HepG2 (cell line): ENCODE results near the gene HRH2. TPM values are rescaled to one million over a fixed set of nuclear protein-coding genes. Genes with fewer than 3 reads are reported as not detected.

Source experiments
- ATAC-seq: fragments of 200-7000 bp; cut with Tn5 transposase; 3 replicates; pipeline ENCODE4 v1.9.1; 2020; ENCODE audit warnings: mild to moderate bottlenecking, moderate library complexity
- BruUV-seq: library from RNA; stranded (reverse); fragments of 400-500 nt; replicated peaks from 2 replicates; lab custom pipeline; 2021; lab: Mats Ljungman, UMichigan
- CTCF ChIA-PET: fragments of 300-600 bp; formaldehyde crosslinking; extraction: SDS; loops from one replicate; lab custom pipeline; 2021; ENCODE audit warnings: low total read pairs, inconsistent platforms, low intra/inter-chr PET ratio; lab: Yijun Ruan, JAX
- POLR2A ChIA-PET: fragments of 350-600 bp; sonication (Branson Sonifier 250); formaldehyde crosslinking; loops from one replicate; lab custom pipeline; 2020; ENCODE audit warnings: antibody characterized with exemption, inconsistent platforms; lab: Yijun Ruan, JAX
- DNase-seq: peaks from one replicate; pipeline ENCODE4 v3.0.0-alpha.2; 2015; ENCODE audit warnings: low spot score
- FAIRE-seq: peaks from 3 replicates; lab custom pipeline; 2011; peaks lifted over from hg19 to GRCh38; lab: Jason Lieb, UNC
- H2AFZ ChIP-seq: one replicate; pipeline ENCODE4 v1.6.1; 2011; ENCODE audit warnings: low read length, inconsistent platforms
- H3K27ac ChIP-seq: fragments of 300-600 bp; 3 replicates; pipeline ENCODE4 v1.8.0; 2011; ENCODE audit warnings: mixed run types, mild to moderate bottlenecking, mixed read lengths, low read length, inconsistent platforms; ENCODE audit not compliant: insufficient read depth; ENCODE audit errors: extremely low read length
- H3K27me3 ChIP-seq, 2 experiments: fragments of 200-600 bp in 1 of 2; 2 replicates in 1 of 2; 3 replicates in 1 of 2; pipeline versions ENCODE4 v1.6.0 to v1.8.0; 2011; ENCODE audit warnings: low read length in 2 of 2, mild to moderate bottlenecking in 2 of 2, moderate library complexity in 2 of 2, inconsistent platforms in 1 of 2; ENCODE audit not compliant: insufficient read depth in 2 of 2, control insufficient read depth in 1 of 2
- H3K36me3 ChIP-seq, 2 experiments: fragments of 200-600 bp in 1 of 2; replicated peaks in 1 of 2; 2 replicates in 1 of 2; 3 replicates in 1 of 2; pipeline versions ENCODE4 v1.5.1 to v1.8.0; 2011; ENCODE audit warnings: low read length in 2 of 2, inconsistent platforms in 1 of 2; ENCODE audit not compliant: insufficient read depth in 2 of 2, control insufficient read depth in 1 of 2
- H3K4me1 ChIP-seq: 2 replicates; pipeline ENCODE4 v1.5.1; 2012; ENCODE audit warnings: low read length, inconsistent platforms; ENCODE audit not compliant: insufficient read depth
- H3K4me2 ChIP-seq: 2 replicates; pipeline ENCODE4 v1.6.0; 2011; ENCODE audit warnings: low read depth, low read length, inconsistent platforms
- H3K4me3 ChIP-seq, 3 experiments: fragments of 200-600 bp in 1 of 3; sonication (generic), shearing (Covaris generic) in 1 of 3; replicated peaks in 1 of 3; 2 replicates each; pipeline ENCODE4 v1.5.1; 2011 to 2016; ENCODE audit warnings: low read length in 3 of 3, inconsistent platforms in 2 of 3, low read depth in 2 of 3, mild to moderate bottlenecking in 2 of 3, control low read depth in 1 of 3, mixed read lengths in 1 of 3; ENCODE audit not compliant: insufficient read depth in 1 of 3
- H3K79me2 ChIP-seq: one replicate; pipeline ENCODE4 v1.6.1; 2011; ENCODE audit warnings: low read length, inconsistent platforms; ENCODE audit not compliant: insufficient read depth
- H3K9ac ChIP-seq: 2 replicates; pipeline ENCODE4 v1.6.0; 2011; ENCODE audit warnings: mild to moderate bottlenecking, low read depth, low read length, inconsistent platforms; ENCODE audit not compliant: insufficient read depth
- H3K9me3 ChIP-seq: 2 replicates; pipeline ENCODE4 v1.5.1; 2012; ENCODE audit warnings: mild to moderate bottlenecking, low read length
- H4K20me1 ChIP-seq: 2 replicates; pipeline ENCODE4 v1.6.0; 2011; ENCODE audit warnings: inconsistent platforms, mild to moderate bottlenecking, low read length, moderate library complexity; ENCODE audit not compliant: insufficient read depth
- ASH2L ChIP-seq: fragments of 300-600, 200-600 bp; sonication (generic); IDR thresholded peaks from 2 replicates; pipeline ENCODE4 v1.7.0; 2017; ENCODE audit warnings: low read depth, mild to moderate bottlenecking, moderate library complexity, mixed read lengths, low read length; ENCODE audit not compliant: insufficient read length
- CEBPB ChIP-seq: IDR thresholded peaks from 2 replicates; pipeline ENCODE4 v1.6.1; 2011; ENCODE audit warnings: low read depth, low read length, improper control_type of control experiment, borderline replicate concordance
- HNF4G ChIP-seq, 2 experiments: sonication (generic) in 1 of 2; formaldehyde crosslinking in 1 of 2; IDR thresholded peaks; 2 replicates each; pipeline versions ENCODE4 v1.4.0 to v1.6.1; 2011 to 2020; ENCODE audit warnings: borderline replicate concordance in 2 of 2, low read depth in 2 of 2, mild to moderate bottlenecking in 2 of 2, low read length in 1 of 2, missing genetic modification reagents in 1 of 2, moderate library complexity in 1 of 2
- KDM3A ChIP-seq: IDR thresholded peaks from 2 replicates; pipeline ENCODE4 v1.6.1; 2018; ENCODE audit warnings: low read depth, missing compliant biosample characterization
- KMT2B ChIP-seq: IDR thresholded peaks from 2 replicates; pipeline ENCODE4 v1.6.1; 2016; ENCODE audit warnings: missing genetic modification reagents, missing compliant biosample characterization
- NFIB ChIP-seq: sonication (generic); formaldehyde crosslinking; IDR thresholded peaks from 2 replicates; pipeline ENCODE4 v1.9.0; 2021; ENCODE audit warnings: missing genetic modification reagents, mild to moderate bottlenecking, borderline replicate concordance
- NPAS2 ChIP-seq: sonication (generic); formaldehyde crosslinking; IDR thresholded peaks from 2 replicates; pipeline ENCODE4 v1.8.0; 2022; ENCODE audit warnings: mild to moderate bottlenecking, missing genetic modification reagents, borderline replicate concordance
- NR2F1 ChIP-seq, 2 experiments: fragments of 450-650 bp in 1 of 2; formaldehyde crosslinking in 1 of 2; IDR thresholded peaks; 2 replicates each; pipeline versions ENCODE4 v1.5.0 to v1.6.1; 2016 to 2020; ENCODE audit warnings: mild to moderate bottlenecking in 1 of 2, missing compliant biosample characterization in 1 of 2, missing genetic modification reagents in 1 of 2, moderate library complexity in 1 of 2
- SIN3B ChIP-seq: fragments of 150-350 bp; IDR thresholded peaks from 2 replicates; pipeline ENCODE4 v1.6.1; 2014; ENCODE audit warnings: low read length
- SRSF9 ChIP-seq: fragments of 200-400 bp; formaldehyde crosslinking; IDR thresholded peaks from 2 replicates; pipeline ENCODE4 v1.6.1; 2018; ENCODE audit warnings: borderline replicate concordance, mild to moderate bottlenecking, low read depth, low read length; ENCODE audit not compliant: insufficient read depth, poor library complexity, severe bottlenecking
- ZNF430 ChIP-seq: sonication (generic); formaldehyde crosslinking; IDR thresholded peaks from 2 replicates; pipeline ENCODE4 v1.9.0; 2021; ENCODE audit warnings: mild to moderate bottlenecking, missing genetic modification reagents
- ZNF770 ChIP-seq: sonication (generic); formaldehyde crosslinking; IDR thresholded peaks from 2 replicates; pipeline ENCODE4 v1.5.0; 2020; ENCODE audit warnings: mild to moderate bottlenecking, missing genetic modification reagents
- WGBS: methylation state at CpG from one replicate; pipeline ENCODE4 v1.1.6; 2017; ENCODE audit warnings: low lambda C conversion rate; 5-methylcytosine and 5-hydroxymethylcytosine counted together
- in situ Hi-C: cut with HindIII; loops from 2 replicates; pipeline ENCODE4 v1.10.0; 2017; ENCODE audit warnings: low pct_unique_long_range_greater_than_20kb; ENCODE audit not compliant: extremely low pct_ligation_motif_present
- intact Hi-C: fragments of 100-400 bp; cut with micrococcal nuclease; formaldehyde crosslinking; loops from one replicate; pipeline ENCODE4 v1.10.0; 2022; ENCODE audit not compliant: unreplicated experiment
- polyA plus RNA-seq, 8 experiments: library from polyadenylated mRNA; depleted of rRNA in 3 of 8; stranded (reverse) in 7 of 8; unstranded in 1 of 8; fragments of >200 nt; fragmentation: Illumina TruSeq in 4 of 8; extraction: Trizol in 4 of 8; gene quantifications; 2 replicates each; pipeline versions ENCODE4 v1.2.1 to v1.2.3, GENCODE V29; 2011 to 2016; ENCODE audit warnings: low read depth in 4 of 8, missing spikeins in 1 of 8, mixed read lengths in 1 of 8; ENCODE audit not compliant: insufficient read depth in 1 of 8
- total RNA-seq, 5 experiments: library from RNA; depleted of rRNA; stranded (reverse); fragments of >200 nt; fragmentation: Illumina TruSeq; extraction: Trizol; gene quantifications; 2 replicates each; pipeline ENCODE4 v1.2.3, GENCODE V29; 2016; ENCODE audit warnings: low read depth in 1 of 5

The HRH2 gene
- total and polyA plus RNA-seq, 2 of the 13 experiments (the other 11 are each of a cell fraction or from before 2014, with no cell fraction given): not detected

GRCh38 chr5:175655411-175655810 lies 2.5 kb upstream of the HRH2 start:
- CTCF ChIA-PET: no interaction called here
- no peak overlapping the region for H3K27ac ChIP-seq
- no peaks in the 10 kb centered on the region for H4K20me1 ChIP-seq
- no peak overlapping the region for H2AFZ ChIP-seq
- POLR2A ChIA-PET: no interaction called here
- DNase-seq: no peak
- no peak overlapping the region for H3K4me3 ChIP-seq
- intact Hi-C loops (no loop called here), in situ Hi-C loops (no loop called here)
- H3K4me2 ChIP-seq: no peak overlapping the region
- no peak for FAIRE-seq
- H3K9me3 ChIP-seq: no peaks in the 10 kb centered on the region
- ATAC-seq: no peak
- H3K79me2 ChIP-seq: no peaks in the 10 kb centered on the region
- no peak overlapping the region for H3K9ac ChIP-seq
- 5% methylated on average over 2 of the region's 2 CpGs for WGBS
- BruUV-seq: no TSS peak
- H3K4me1 ChIP-seq: 0 out of 2 replicates have a peak, but pooled peaks cover 5% of the 10 kb centered on the region
- no peaks in the 10 kb centered on the region for H3K36me3 ChIP-seq
- H3K27me3 ChIP-seq: peaks cover 3 to 21% of the 10 kb centered on the region in 2 experiments
- TF ChIP-seq SRSF9 (no peak), CEBPB (no peak), ASH2L (no peak), ZNF430 (no peak), SIN3B (no peak), NR2F1 (CRISPR knock-in tag; IDR thresholded peaks at IDR 0.05) (no peak), NPAS2 (CRISPR knock-in tag) (no peak), KMT2B (CRISPR knock-in tag) (no peak), KDM3A (CRISPR knock-in tag) (no peak), HNF4G (IDR thresholded peaks at IDR 0.05; ENCODE audit: borderline replicate concordance, low read depth, low read length) (no peak), HNF4G (CRISPR knock-in tag; IDR thresholded peaks at IDR 0.05; ENCODE audit: borderline replicate concordance, low read depth) (no peak), ZNF770 (CRISPR knock-in tag) (no peak), NFIB (no peak)
